Peyer's patch (tissue), 4 donors: ENCODE results near the gene NR1I3.

Experiments used
- CTCF ChIP-seq, 6 experiments: fragments of 450-650 bp in 4 of 6; fragments of 200-600 bp in 2 of 6; sonication (generic) in 1 of 6; IDR thresholded peaks; one replicate each; pipeline ENCODE4 v1.5.1; 2017 to 2019; ENCODE audit warnings: antibody characterized with exemption in 6 of 6, mild to moderate bottlenecking in 3 of 6, moderate library complexity in 1 of 6
- POLR2A ChIP-seq, 2 donors: fragments of 450-650 bp; IDR thresholded peaks; one replicate each; pipeline ENCODE4 v1.5.1; 2017; ENCODE audit warnings: antibody characterized with exemption in 2 of 2, mild to moderate bottlenecking in 2 of 2, moderate library complexity in 2 of 2

- no peak for TF ChIP-seq CTCF (IDR thresholded peaks at IDR 0.05)
- no peak for TF ChIP-seq POLR2A (IDR thresholded peaks at IDR 0.05)
These were observed 27.3 kb upstream of the NR1I3 start for GRCh38 chr1:161265305-161265704.
